Hippocampal formation (tissue), 2 donors: ENCODE results near the gene NME2.

Experiments used
- DNase-seq, 2 donors: peaks; one replicate each; lab custom pipeline; 2025; lab: John Stamatoyannopoulos, UW

Gene NME2

DNA sequence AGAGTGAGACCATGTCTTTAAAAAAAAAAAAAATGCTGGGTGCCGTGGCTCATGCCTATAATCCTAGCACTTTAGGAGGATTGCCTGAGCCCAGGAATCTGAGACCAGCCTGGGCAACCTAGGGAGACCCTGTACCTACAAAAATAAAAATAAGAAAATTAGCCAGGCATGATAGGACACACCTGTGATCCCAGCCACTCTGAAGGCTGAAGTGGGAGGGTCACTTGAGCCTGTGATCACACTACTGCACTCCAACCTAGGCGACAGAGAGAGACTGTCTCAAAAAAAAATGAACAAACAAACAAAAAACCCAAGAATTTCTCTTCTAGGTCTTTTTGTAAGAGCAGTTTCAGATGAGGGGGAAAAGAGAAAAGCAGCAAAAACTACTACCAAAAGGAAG is 34.6 kb downstream of the NME2 start:
- DNase-seq = no peak

DNA sequence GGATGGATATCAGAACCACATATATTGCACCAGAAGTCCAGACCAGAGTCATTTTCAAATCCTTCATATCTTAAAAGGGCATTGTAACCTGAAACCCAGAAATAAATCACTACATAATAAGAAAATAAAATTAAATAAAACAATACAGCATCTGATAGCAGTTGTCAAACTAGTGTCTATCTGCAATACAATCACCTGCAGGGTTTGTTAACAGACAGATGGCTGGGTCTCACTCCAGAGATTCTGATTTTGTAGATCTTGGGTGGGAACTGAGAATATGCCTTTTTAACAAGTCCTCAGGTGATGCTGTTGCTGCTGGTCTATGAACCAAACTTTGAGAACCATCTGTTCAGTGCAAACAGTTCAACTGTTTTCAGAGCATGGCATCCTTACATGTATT is 37.6 kb downstream of the NME2 start:
- no peak for DNase-seq

DNA sequence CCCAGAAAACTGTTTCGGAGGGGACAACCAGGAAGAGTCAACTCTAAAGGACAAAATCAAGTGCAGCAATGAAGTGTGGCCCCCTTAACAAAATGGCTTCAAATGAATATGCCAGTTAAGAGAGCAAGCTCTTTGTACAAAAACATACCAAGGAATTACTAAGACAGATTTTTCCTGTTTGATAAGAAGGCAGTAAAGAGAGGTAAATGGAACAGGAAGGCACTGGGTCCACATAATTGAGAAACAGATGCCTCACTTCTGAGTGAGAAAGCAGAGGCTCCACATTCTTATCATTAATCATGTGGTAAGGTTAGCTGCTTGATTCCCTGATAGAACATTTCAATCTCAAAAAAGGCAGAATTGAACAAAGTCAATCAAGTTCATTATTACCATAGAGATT is 48.7 kb downstream of the NME2 start:
- no peak for DNase-seq

DNA sequence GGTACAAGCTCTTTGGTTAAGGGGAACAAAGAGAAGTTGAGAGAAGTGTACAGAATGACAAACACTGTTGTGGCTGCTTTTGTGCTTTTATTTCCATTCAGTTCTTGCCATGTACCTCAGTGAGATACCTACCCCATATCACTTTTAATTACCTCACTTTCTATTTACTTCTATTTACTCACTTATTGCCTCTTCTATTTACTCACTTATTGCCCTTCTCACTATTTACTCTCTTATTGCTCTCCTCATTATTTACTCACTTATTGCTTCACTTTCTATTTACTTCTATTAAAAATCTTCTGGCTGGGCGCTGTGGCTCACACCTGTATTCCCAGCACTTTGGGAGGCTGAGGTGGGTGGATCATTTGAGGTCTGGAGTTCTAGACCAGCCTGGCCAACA is 51.7 kb downstream of the NME2 start:
- no peak for DNase-seq

DNA sequence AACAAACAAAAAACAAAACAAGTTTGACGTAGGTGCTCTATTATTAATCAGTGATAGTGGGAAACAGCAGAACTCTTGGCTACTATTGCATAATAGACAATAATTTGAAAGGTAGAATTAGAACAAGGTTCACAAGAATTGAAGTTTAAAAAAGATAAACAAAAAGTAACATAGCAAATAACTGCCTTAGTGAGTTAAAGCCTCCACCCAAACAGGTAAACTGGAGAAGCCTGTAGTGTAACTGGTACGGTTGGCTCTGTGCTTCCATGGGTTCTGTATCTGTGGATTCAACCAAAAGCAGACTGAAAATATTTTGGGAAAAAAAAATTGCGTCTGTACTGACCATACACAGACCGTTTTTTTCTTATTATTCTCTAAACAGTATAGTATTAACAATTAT is 55.1 kb downstream of the NME2 start:
- DNase-seq = no peak
